ENCODE measurements around the gene GRHL1. TPM values are rescaled to one million over a fixed set of nuclear protein-coding genes. Genes with fewer than 3 reads are reported as not detected.

The GRHL1 gene
- total RNA-seq, 1 donor from 2014 or later = 0.43 TPM

GRCh38 chr2:10019174-10019573 lies 67.7 kb downstream of the GRHL1 start:
- Histone ChIP-seq H3K36me3 (no peaks in the 10 kb centered on the region), H3K9me3 (peaks cover 0 to 12% of the 10 kb centered on the region in 2 donors), H3K27me3 (no peaks in the 10 kb centered on the region), H3K27ac (no peak overlapping the region), H3K4me3 (no peak overlapping the region), H3K4me1 (no peaks in the 10 kb centered on the region)
- intact Hi-C loops (cut with DNase I) = no loop called here
- DNase-seq (ENCODE audit: low spot score in 2 of 2) = no peak
- TF ChIP-seq CTCF (IDR thresholded peaks at IDR 0.05) = no peak

GRCh38 chr2:10019602-10020400 lies 68.3 kb downstream of the GRHL1 start:
- intact Hi-C loops (cut with DNase I) = no loop called here
- Histone ChIP-seq H3K27me3 (no peaks in the 10 kb centered on the region), H3K27ac (no peak overlapping the region), H3K4me1 (no peaks in the 10 kb centered on the region), H3K4me3 (no peak overlapping the region), H3K9me3 (peaks cover 0 to 12% of the 10 kb centered on the region in 2 donors), H3K36me3 (no peaks in the 10 kb centered on the region)
- DNase-seq (ENCODE audit: low spot score in 2 of 2) = no peak
- TF ChIP-seq CTCF (IDR thresholded peaks at IDR 0.05) = no peak

- no peak for DNase-seq (ENCODE audit: low spot score in 2 of 2)
- Histone ChIP-seq H3K27me3 (no peaks in the 10 kb centered on the region), H3K4me1 (no peaks in the 10 kb centered on the region), H3K27ac (no peak overlapping the region), H3K4me3 (no peak overlapping the region), H3K9me3 (peaks cover 0 to 6% of the 10 kb centered on the region in 2 donors), H3K36me3 (no peaks in the 10 kb centered on the region)
- no peak for TF ChIP-seq CTCF (IDR thresholded peaks at IDR 0.05)
- intact Hi-C loops (cut with DNase I) = no loop called here
Measured at GRCh38 chr2:10022041-10022421, 70.5 kb downstream of the GRHL1 start.

DNA sequence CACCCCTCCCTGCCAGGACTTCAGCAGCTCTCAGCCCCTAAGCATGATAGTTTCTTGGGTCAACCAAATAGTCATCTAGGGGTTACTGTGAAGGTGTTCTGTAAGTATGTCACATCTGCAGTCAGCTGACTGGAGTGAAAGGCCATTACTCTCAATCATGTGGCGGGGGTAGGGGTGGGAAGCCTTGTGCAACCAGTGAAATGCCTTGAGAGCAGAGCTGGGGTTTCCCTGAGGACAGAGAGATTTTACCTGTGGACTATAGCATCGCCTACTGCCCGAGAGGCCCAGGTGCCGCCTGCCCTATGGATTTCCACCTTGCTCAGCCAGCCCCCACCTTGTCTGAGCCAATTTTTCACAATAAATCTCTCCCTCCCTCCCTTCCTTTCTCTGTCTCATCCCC lies 71.0 kb downstream of the GRHL1 start:
- no peaks in the 10 kb centered on the region for H3K4me1 ChIP-seq
- TF ChIP-seq CTCF (IDR thresholded peaks at IDR 0.05) = no peak
- DNase-seq (ENCODE audit: low spot score in 2 of 2) = no peak
- no peaks in the 10 kb centered on the region for H3K27me3 ChIP-seq
- H3K4me3 ChIP-seq = no peak overlapping the region
- intact Hi-C loops (cut with DNase I) = no loop called here
- H3K27ac ChIP-seq = no peak overlapping the region
- H3K36me3 ChIP-seq = no peaks in the 10 kb centered on the region
- peaks cover 0 to 3% of the 10 kb centered on the region in 2 donors for H3K9me3 ChIP-seq

DNA sequence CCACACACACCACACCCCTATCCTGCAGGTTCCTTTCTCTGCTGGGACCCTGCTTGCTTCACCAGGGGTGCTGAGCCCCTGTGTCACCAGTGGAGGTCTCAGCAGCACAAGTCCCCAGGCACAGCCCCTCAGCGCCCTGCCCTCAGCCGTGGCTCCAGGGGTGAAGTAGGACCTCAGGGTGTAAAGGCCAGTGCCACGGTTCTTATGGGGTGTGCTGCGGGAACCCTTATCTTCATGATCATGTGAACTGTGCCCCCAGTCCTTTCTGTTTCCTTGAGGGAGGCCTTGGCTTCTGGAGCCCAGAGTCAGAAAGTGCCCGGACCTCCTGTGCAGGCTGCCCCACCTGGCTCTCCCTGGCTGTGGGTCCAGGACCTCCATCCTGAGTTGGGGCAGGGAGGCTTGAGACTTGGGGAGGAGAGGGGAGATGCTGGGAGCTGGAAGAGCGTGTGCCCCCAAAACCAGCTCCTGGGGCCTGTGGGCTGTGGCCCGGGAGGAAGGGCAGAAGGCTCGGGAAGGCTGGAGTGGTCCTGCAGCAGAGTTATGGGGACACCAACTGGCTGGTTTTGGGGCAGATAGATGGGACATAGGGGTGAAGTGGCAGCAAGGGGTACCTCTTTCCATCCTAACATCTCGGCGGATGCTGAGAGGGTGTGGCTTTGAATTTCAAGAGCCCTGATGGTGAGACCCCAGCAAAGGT lies 71.6 kb downstream of the GRHL1 start:
- Histone ChIP-seq H3K4me1 (no peaks in the 10 kb centered on the region), H3K36me3 (no peaks in the 10 kb centered on the region), H3K27ac (no peak overlapping the region), H3K9me3 (no peaks in the 10 kb centered on the region), H3K27me3 (no peaks in the 10 kb centered on the region), H3K4me3 (no peak overlapping the region)
- no peak for TF ChIP-seq CTCF (IDR thresholded peaks at IDR 0.05)
- intact Hi-C loops (cut with DNase I) = no loop called here
- no peak for DNase-seq (ENCODE audit: low spot score in 2 of 2)

Data from ascending aorta (tissue), 2 donors.